Measurements from ENCODE around the gene MAPKAP1. TPM values are rescaled to one million over a fixed set of nuclear protein-coding genes. Genes with fewer than 3 reads are reported as not detected.
"Not testable (repeated sequence)": the region's sequence is repeated elsewhere in the genome, so short reads cannot be mapped to it uniquely, and the experiment has no call there.

The MAPKAP1 gene
- total RNA-seq, 1 donor from 2014 or later, result 84.9 TPM

GRCh38 chr9:125404733-125405132, 302.3 kb downstream of the MAPKAP1 start:
- peaks cover 17% of the 10 kb centered on the region for H3K27me3 Mint-ChIP-seq
- DNase-seq (no peak), ATAC-seq (ENCODE audit: low read depth) (no peak)
- CTCF ChIA-PET, result no interaction called here
- no peaks in the 10 kb centered on the region for H3K9me3 Mint-ChIP-seq
- POLR2A ChIA-PET, result no interaction called here
- H3K36me3 Mint-ChIP-seq (ENCODE audit: low read depth), result no peaks in the 10 kb centered on the region
- no peak overlapping the region for H3K27ac Mint-ChIP-seq
- no peak overlapping the region for H3K4me3 Mint-ChIP-seq
- intact Hi-C loops (cut with micrococcal nuclease), result loop anchor here (5.0 kb wide), 1 partner anchor 153 kb away; no protein-coding TSS in a partner anchor
- peaks cover 13% of the 10 kb centered on the region for H3K4me1 Mint-ChIP-seq
- TF ChIP-seq CTCF (IDR thresholded peaks at IDR 0.05), result no peak

DNA sequence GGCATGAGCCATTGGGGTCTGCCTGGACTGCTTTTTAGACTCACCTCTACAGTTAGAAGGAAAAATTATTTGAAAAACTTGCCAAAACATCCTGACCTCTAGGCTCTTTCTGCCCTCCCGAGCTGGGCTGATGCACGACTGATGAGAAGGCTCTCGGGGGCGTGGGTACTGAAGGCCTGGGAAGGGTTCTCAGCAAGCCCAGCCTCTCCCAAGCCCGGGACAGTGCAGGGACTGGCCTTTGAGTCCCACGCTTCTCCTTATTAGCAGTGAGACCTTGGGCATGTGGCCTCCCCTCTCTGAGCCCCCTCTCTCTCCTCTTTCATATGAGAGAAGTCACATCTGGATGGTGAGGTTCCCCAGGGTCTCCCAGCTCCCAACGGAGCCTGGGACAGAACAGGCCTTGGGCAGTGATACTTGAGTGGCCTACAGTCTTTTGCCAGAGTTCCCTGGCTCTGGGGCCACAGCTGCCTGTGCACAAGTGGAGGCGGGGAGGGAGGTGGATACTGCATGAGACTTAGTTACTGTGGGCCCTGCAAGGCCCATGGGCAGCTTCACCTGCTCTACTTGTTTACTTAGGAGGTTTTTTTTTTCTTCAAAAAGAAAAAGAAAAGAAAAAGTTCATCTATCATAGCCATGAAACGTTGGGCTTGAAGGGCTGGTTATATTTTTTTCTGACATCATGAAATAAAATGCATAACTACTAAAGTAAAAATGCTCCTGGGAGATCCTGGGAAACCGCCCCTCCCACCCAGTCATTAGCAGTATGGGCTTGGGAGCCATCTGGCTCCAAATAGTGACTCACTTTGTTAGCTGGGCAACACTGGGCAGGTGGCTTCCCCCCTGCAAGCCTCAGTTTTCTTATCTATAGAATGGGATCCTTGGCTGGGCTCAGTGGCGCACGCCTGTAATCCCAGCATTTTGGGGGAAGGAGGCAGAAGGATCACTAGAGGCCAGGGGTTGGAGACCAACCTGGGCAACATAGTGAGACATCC, 306.0 kb downstream of the MAPKAP1 start:
- no peak overlapping the region for H3K4me3 Mint-ChIP-seq
- no peak overlapping the region for H3K27ac Mint-ChIP-seq
- no peaks in the 10 kb centered on the region for H3K4me1 Mint-ChIP-seq
- no peaks in the 10 kb centered on the region for H3K9me3 Mint-ChIP-seq
- no peak for TF ChIP-seq CTCF (IDR thresholded peaks at IDR 0.05)
- intact Hi-C loops (cut with micrococcal nuclease), result no loop called here
- ATAC-seq (ENCODE audit: low read depth), result no peak
- H3K27me3 Mint-ChIP-seq, result no peaks in the 10 kb centered on the region
- ChIA-PET POLR2A (no interaction called here), CTCF (no interaction called here)
- DNase-seq, result no peak
- no peaks in the 10 kb centered on the region for H3K36me3 Mint-ChIP-seq (ENCODE audit: low read depth)

GRCh38 chr9:125400232-125400631, 306.8 kb downstream of the MAPKAP1 start:
- H3K4me1 Mint-ChIP-seq; ATAC-seq (ENCODE audit: low read depth); H3K4me3 Mint-ChIP-seq; H3K9me3 Mint-ChIP-seq; H3K27me3 Mint-ChIP-seq; CTCF ChIA-PET; intact Hi-C loops (cut with micrococcal nuclease); H3K36me3 Mint-ChIP-seq (ENCODE audit: low read depth); H3K27ac Mint-ChIP-seq; POLR2A ChIA-PET; DNase-seq: not testable (repeated sequence)

- H3K27me3 Mint-ChIP-seq, result no peaks in the 10 kb centered on the region
- no peaks in the 10 kb centered on the region for H3K4me1 Mint-ChIP-seq
- intact Hi-C loops (cut with micrococcal nuclease), result no loop called here
- H3K9me3 Mint-ChIP-seq, result no peaks in the 10 kb centered on the region
- ATAC-seq (ENCODE audit: low read depth), result no peak
- ChIA-PET CTCF (no interaction called here), POLR2A (no interaction called here)
- no peak overlapping the region for H3K4me3 Mint-ChIP-seq
- no peak for TF ChIP-seq CTCF (IDR thresholded peaks at IDR 0.05)
- no peaks in the 10 kb centered on the region for H3K36me3 Mint-ChIP-seq (ENCODE audit: low read depth)
- no peak overlapping the region for H3K27ac Mint-ChIP-seq
- DNase-seq, result no peak
These were observed 307.3 kb downstream of the MAPKAP1 start for GRCh38 chr9:125399666-125400065.

- Mint-ChIP-seq H3K9me3 (no peaks in the 10 kb centered on the region), H3K27me3 (no peaks in the 10 kb centered on the region), H3K27ac (no peak overlapping the region), H3K4me1 (no peaks in the 10 kb centered on the region), H3K36me3 (ENCODE audit: low read depth) (no peaks in the 10 kb centered on the region), H3K4me3 (no peak overlapping the region)
- ATAC-seq (ENCODE audit: low read depth) (no peak), DNase-seq (no peak)
- no peak for TF ChIP-seq CTCF (IDR thresholded peaks at IDR 0.05)
- ChIA-PET POLR2A (no interaction called here), CTCF (no interaction called here)
- intact Hi-C loops (cut with micrococcal nuclease), result no loop called here
These were observed 307.8 kb downstream of the MAPKAP1 start for GRCh38 chr9:125399165-125399564.
